Astrocyte of the cerebellum (primary cell): Measurements from ENCODE around the gene HDAC8.

Experiments
- DNase-seq: peaks from one replicate; pipeline ENCODE4 v3.0.0-alpha.2; 2011; ENCODE audit warnings: low read depth
- H3K4me3 ChIP-seq: 2 replicates; pipeline ENCODE4 v1.5.1; 2011; ENCODE audit warnings: mild to moderate bottlenecking, low read depth, low read length, moderate library complexity
- CTCF ChIP-seq: IDR thresholded peaks from 2 replicates; pipeline ENCODE4 v1.5.1; 2012; ENCODE audit warnings: low read length, low read depth, moderate library complexity, mild to moderate bottlenecking; ENCODE audit errors: missing control alignments
- in situ Hi-C: cut with HindIII; loops from 2 replicates; pipeline ENCODE4 v1.10.0; 2017; ENCODE audit warnings: low sequenced_read_pairs

HDAC8 gene

GRCh38 chrX:72295745-72296144, 276.9 kb downstream of the HDAC8 start:
- DNase-seq = no peak
- no peak for TF ChIP-seq CTCF
- in situ Hi-C loops = no loop called here
- no peak overlapping the region for H3K4me3 ChIP-seq

- TF ChIP-seq CTCF = no peak
- in situ Hi-C loops = no loop called here
- no peak overlapping the region for H3K4me3 ChIP-seq
- DNase-seq = no peak
These were observed 278.1 kb downstream of the HDAC8 start for GRCh38 chrX:72294497-72294896.

GRCh38 chrX:72282302-72282701, 290.3 kb downstream of the HDAC8 start:
- no peak for DNase-seq
- in situ Hi-C loops = loop anchor here (5.0 kb wide), 1 partner anchor 50 kb away; no protein-coding TSS in a partner anchor
- H3K4me3 ChIP-seq = no peak overlapping the region
- TF ChIP-seq CTCF = no peak

- no peak for TF ChIP-seq CTCF
- DNase-seq = no peak
- H3K4me3 ChIP-seq = no peak overlapping the region
- in situ Hi-C loops = loop anchor here (5.0 kb wide), 1 partner anchor 48 kb away; no protein-coding TSS in a partner anchor
These were observed 292.3 kb downstream of the HDAC8 start for GRCh38 chrX:72280321-72280845.
